GM21737 (cell line): ENCODE results near the gene NOLC1.
A peak's percentile ranks its signal among the peaks of the same experiment; 100 is the strongest.

Experiments used
- ATAC-seq: cut with Tn5 transposase; IDR thresholded peaks from one replicate; pipeline ENCODE4 v1.9.1; 2021; ENCODE audit warnings: mild to moderate bottlenecking, moderate library complexity; ENCODE audit not compliant: unreplicated experiment

Gene NOLC1

GRCh38 chr10:102121739-102122372 is 30.3 kb upstream of the NOLC1 start:
- ATAC-seq, result no peak

GRCh38 chr10:102122450-102122849 is 29.7 kb upstream of the NOLC1 start:
- ATAC-seq, result no peak

DNA sequence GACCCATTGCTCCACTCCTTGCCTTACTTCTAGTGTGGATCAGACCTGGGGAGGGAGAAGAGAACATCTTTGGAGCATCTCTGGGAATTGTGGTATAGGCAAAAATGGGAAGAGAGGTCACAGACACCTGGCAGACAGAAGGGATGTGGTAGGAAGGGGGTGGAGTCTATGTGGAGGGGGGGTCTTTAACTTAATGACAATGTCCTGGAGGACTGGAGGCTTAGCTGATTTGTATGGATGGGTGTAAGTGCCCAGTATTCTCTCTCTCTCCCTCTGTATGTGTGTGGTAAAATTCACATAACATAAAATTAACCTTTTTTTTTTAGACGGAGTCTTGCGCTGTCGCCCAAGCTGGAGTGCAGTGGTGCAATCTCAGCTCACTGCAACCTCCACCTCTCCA is 29.0 kb upstream of the NOLC1 start:
- ATAC-seq, result no peak

- no peak for ATAC-seq
Measured at GRCh38 chr10:102131286-102132170, 20.7 kb upstream of the NOLC1 start.

GRCh38 chr10:102132193-102132562 is 20.0 kb upstream of the NOLC1 start:
- ATAC-seq, result no peak

DNA sequence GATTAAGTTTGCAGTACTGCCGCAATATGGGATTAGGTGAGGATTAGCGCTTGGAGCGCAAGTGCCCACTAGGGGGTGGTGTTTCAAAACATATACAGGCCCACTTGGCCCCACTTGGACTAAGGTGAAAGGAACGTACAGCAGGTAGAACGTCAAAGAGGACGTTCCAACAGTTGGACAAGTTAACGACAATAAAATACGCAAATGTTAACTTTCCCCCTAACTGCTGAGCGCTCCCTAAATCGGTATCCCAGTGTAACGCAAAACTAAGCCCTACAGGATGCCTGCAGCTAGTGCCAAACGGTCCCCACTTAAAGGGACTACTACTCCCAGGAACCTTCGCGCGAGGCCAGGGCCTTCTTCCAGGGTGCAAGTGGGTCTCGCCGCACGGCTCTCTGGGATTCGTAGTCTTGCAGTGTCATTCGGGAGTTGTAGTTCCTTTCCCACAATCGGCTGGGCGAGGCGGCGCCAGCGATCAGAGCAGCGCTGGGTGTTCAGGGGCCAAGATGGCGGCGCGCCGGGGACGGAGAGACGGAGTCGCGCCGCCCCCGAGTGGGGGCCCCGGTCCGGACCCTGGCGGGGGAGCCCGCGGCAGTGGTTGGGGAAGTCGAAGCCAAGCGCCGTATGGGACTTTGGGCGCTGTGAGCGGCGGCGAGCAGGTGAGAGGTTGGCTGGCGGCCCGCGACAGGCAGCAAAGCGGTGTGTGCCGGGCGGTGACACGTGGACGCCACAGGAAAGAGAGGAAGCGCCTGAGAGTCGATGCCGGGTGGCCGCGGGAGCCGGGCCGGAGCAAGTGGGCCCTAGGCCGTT is 19.4 kb upstream of the NOLC1 start, which contains the start of gene PPRC1:
PPRC1 (plus strand) TSS at position 478 of the 810 bp plus-strand sequence; CDS start at position 507, 29 bp downstream.
- peak; percentile 95 for ATAC-seq

GRCh38 chr10:102133373-102134195 is 18.6 kb upstream of the NOLC1 start:
- no peak for ATAC-seq

- ATAC-seq, result no peak
Measured at GRCh38 chr10:102134416-102134815, 17.8 kb upstream of the NOLC1 start.

DNA sequence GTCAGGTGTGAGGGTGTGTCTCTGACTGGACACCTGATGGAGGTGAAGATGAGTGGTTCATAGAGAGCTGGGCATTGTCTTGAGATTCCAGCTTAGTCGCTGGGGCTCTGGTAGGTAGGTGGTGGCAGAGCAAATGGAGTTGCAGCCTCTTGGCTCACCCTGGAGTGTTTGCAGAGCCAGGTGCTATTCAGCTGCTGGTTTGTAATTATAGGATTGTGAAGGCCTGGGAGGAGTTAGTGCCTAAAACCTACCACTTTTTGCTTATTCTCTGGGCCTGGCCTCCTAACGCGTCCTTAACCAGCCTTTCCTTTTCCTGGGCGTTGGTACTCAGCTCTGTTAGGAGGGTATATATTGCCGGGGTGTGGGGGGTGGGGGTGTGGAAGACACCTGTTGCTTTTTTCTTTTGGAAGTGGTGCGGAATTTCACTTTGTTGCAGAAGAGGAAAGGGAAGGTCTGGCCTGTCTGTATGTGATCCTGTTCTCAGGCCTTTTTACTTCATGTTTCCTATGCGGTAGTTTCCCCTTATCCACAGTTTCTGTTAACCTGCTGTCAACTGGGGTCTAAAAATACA is 16.1 kb upstream of the NOLC1 start:
- ATAC-seq, result no peak

GRCh38 chr10:102139281-102140110 is 12.7 kb upstream of the NOLC1 start:
- ATAC-seq, result no peak

DNA sequence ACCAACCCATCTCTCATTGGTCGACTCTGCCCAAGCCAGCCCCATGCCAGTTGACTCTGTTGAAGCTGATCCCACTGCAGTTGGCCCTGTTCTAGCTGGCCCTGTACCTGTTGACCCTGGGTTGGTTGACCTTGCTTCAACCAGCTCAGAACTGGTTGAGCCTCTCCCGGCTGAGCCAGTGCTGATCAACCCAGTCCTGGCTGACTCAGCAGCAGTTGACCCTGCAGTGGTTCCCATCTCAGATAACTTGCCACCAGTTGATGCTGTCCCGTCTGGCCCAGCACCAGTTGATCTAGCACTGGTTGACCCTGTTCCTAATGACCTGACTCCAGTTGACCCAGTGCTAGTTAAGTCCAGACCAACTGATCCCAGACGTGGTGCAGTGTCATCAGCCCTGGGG is 12.0 kb upstream of the NOLC1 start:
- no peak for ATAC-seq

GRCh38 chr10:102140913-102141540 is 11.2 kb upstream of the NOLC1 start:
- ATAC-seq, result no peak

GRCh38 chr10:102141583-102142107 is 10.5 kb upstream of the NOLC1 start:
- no peak for ATAC-seq

- no peak for ATAC-seq
Measured at GRCh38 chr10:102146971-102147428, 5.2 kb upstream of the NOLC1 start.

GRCh38 chr10:102147561-102147960 is 4.6 kb upstream of the NOLC1 start:
- ATAC-seq, result no peak

DNA sequence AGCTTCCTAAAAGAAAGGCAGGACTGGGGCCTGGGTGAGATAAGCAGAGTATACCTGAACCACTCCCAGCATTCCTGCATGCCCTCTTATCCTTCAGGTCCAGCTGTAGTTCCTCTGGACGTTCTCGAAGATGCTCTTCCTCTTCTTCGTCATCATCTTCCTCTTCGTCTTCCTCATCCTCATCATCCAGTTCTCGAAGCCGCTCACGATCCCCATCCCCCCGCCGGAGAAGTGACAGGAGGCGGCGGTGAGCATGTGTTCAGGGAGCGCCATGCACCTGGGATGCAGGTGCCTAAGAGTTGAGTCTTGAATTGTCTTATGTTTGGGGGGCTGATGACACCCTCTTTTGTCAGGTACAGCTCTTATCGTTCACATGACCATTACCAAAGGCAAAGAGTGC is 3.9 kb upstream of the NOLC1 start:
- ATAC-seq, result no peak

GRCh38 chr10:102150970-102151773 is 1.0 kb upstream of the NOLC1 start:
- no peak for ATAC-seq

GRCh38 chr10:102152545-102152890 is 329 bp downstream of the NOLC1 start:
- peak; percentile 25 for ATAC-seq
